ENCODE measurements around the gene TSPAN10.
"Not testable (repeated sequence)": the region's sequence is repeated elsewhere in the genome, so short reads cannot be mapped to it uniquely, and the experiment has no call there.

Gene TSPAN10

GRCh38 chr17:81608082-81608481, 28.9 kb upstream of the TSPAN10 start:
- 97 to 100% methylated on average over 3 to 4 of the region's 4 CpGs for WGBS, 2 experiments (ENCODE audit: insufficient coverage in 2 of 2)
- no peak overlapping the region for H3K27ac ChIP-seq (ENCODE audit: low read depth, low read length, severe bottlenecking)
- H3K4me1 ChIP-seq (ENCODE audit: control insufficient read depth, insufficient read depth, low read length, poor library complexity, severe bottlenecking), result no peaks in the 10 kb centered on the region
- peaks cover 89% of the 10 kb centered on the region for H3K36me3 ChIP-seq (ENCODE audit: control insufficient read depth, insufficient read depth, low read length)
- H3K9me3 ChIP-seq (ENCODE audit: control insufficient read depth, low read length), result no peaks in the 10 kb centered on the region
- H3K4me3 ChIP-seq (ENCODE audit: extremely low read depth, insufficient read depth, low read length, poor library complexity, severe bottlenecking), result no peak overlapping the region

- H3K27ac ChIP-seq (ENCODE audit: low read depth, low read length, severe bottlenecking), result no peak overlapping the region
- no peaks in the 10 kb centered on the region for H3K4me1 ChIP-seq (ENCODE audit: control insufficient read depth, insufficient read depth, low read length, poor library complexity, severe bottlenecking)
- no peaks in the 10 kb centered on the region for H3K9me3 ChIP-seq (ENCODE audit: control insufficient read depth, low read length)
- 96% methylated on average over 13 of the region's 13 CpGs for WGBS, 2 experiments (ENCODE audit: insufficient coverage in 2 of 2)
- no peak overlapping the region for H3K4me3 ChIP-seq (ENCODE audit: extremely low read depth, insufficient read depth, low read length, poor library complexity, severe bottlenecking)
- peaks cover 91% of the 10 kb centered on the region for H3K36me3 ChIP-seq (ENCODE audit: control insufficient read depth, insufficient read depth, low read length)
These were observed 28.4 kb upstream of the TSPAN10 start for GRCh38 chr17:81608605-81609004.

- WGBS, 2 experiments (ENCODE audit: insufficient coverage in 2 of 2), result 95 to 99% methylated on average over 14 to 19 of the region's 19 CpGs
- Histone ChIP-seq H3K9me3 (ENCODE audit: control insufficient read depth, low read length) (no peaks in the 10 kb centered on the region), H3K4me3 (ENCODE audit: extremely low read depth, insufficient read depth, low read length, poor library complexity, severe bottlenecking) (no peak overlapping the region), H3K4me1 (ENCODE audit: control insufficient read depth, insufficient read depth, low read length, poor library complexity, severe bottlenecking) (no peaks in the 10 kb centered on the region), H3K36me3 (ENCODE audit: control insufficient read depth, insufficient read depth, low read length) (peaks cover 91% of the 10 kb centered on the region), H3K27ac (ENCODE audit: low read depth, low read length, severe bottlenecking) (no peak overlapping the region)
These were observed 27.3 kb upstream of the TSPAN10 start for GRCh38 chr17:81609541-81610311.

GRCh38 chr17:81612172-81612970, 24.6 kb upstream of the TSPAN10 start:
- H3K36me3 ChIP-seq (ENCODE audit: control insufficient read depth, insufficient read depth, low read length), result peaks cover 91% of the 10 kb centered on the region
- H3K27ac ChIP-seq (ENCODE audit: low read depth, low read length, severe bottlenecking), result no peak overlapping the region
- H3K4me3 ChIP-seq (ENCODE audit: extremely low read depth, insufficient read depth, low read length, poor library complexity, severe bottlenecking), result no peak overlapping the region
- H3K9me3 ChIP-seq (ENCODE audit: control insufficient read depth, low read length), result no peaks in the 10 kb centered on the region
- H3K4me1 ChIP-seq (ENCODE audit: control insufficient read depth, insufficient read depth, low read length, poor library complexity, severe bottlenecking), result no peaks in the 10 kb centered on the region
- 97 to 98% methylated on average over 12 to 13 of the region's 16 CpGs for WGBS, 2 experiments (ENCODE audit: insufficient coverage in 2 of 2)

- no peak overlapping the region for H3K4me3 ChIP-seq (ENCODE audit: extremely low read depth, insufficient read depth, low read length, poor library complexity, severe bottlenecking)
- no peaks in the 10 kb centered on the region for H3K9me3 ChIP-seq (ENCODE audit: control insufficient read depth, low read length)
- H3K36me3 ChIP-seq (ENCODE audit: control insufficient read depth, insufficient read depth, low read length), result peaks cover 77% of the 10 kb centered on the region
- no peaks in the 10 kb centered on the region for H3K4me1 ChIP-seq (ENCODE audit: control insufficient read depth, insufficient read depth, low read length, poor library complexity, severe bottlenecking)
- WGBS, 2 experiments (ENCODE audit: insufficient coverage in 2 of 2), result 90 to 91% methylated on average over 3 to 4 of the region's 4 CpGs
- no peak overlapping the region for H3K27ac ChIP-seq (ENCODE audit: low read depth, low read length, severe bottlenecking)
These were observed 21.5 kb upstream of the TSPAN10 start for GRCh38 chr17:81615401-81615930.

GRCh38 chr17:81616877-81617276, 20.1 kb upstream of the TSPAN10 start:
- H3K36me3 ChIP-seq (ENCODE audit: control insufficient read depth, insufficient read depth, low read length), result peaks cover 81% of the 10 kb centered on the region

GRCh38 chr17:81618307-81618706, 18.7 kb upstream of the TSPAN10 start:
- H3K36me3 ChIP-seq (ENCODE audit: control insufficient read depth, insufficient read depth, low read length), result peaks cover 80% of the 10 kb centered on the region
- H3K27ac ChIP-seq (ENCODE audit: low read depth, low read length, severe bottlenecking); H3K4me3 ChIP-seq (ENCODE audit: extremely low read depth, insufficient read depth, low read length, poor library complexity, severe bottlenecking); H3K9me3 ChIP-seq (ENCODE audit: control insufficient read depth, low read length); H3K4me1 ChIP-seq (ENCODE audit: control insufficient read depth, insufficient read depth, low read length, poor library complexity, severe bottlenecking): not testable (repeated sequence)
- no CpG with 5 or more reads among the region's 36 CpGs for WGBS, 2 experiments (ENCODE audit: insufficient coverage in 2 of 2)

More at GRCh38 chr17:81616877-81617276, 20.1 kb upstream of the TSPAN10 start:
- H3K27ac ChIP-seq (ENCODE audit: low read depth, low read length, severe bottlenecking), result no peak overlapping the region
- no peaks in the 10 kb centered on the region for H3K9me3 ChIP-seq (ENCODE audit: control insufficient read depth, low read length)
- 57 to 58% methylated on average over 5 of the region's 7 CpGs for WGBS, 2 experiments (ENCODE audit: insufficient coverage in 2 of 2)
- H3K4me3 ChIP-seq (ENCODE audit: extremely low read depth, insufficient read depth, low read length, poor library complexity, severe bottlenecking), result no peak overlapping the region
- H3K4me1 ChIP-seq (ENCODE audit: control insufficient read depth, insufficient read depth, low read length, poor library complexity, severe bottlenecking), result no peaks in the 10 kb centered on the region

GRCh38 chr17:81621494-81622130, 15.4 kb upstream of the TSPAN10 start:
- H3K27ac ChIP-seq (ENCODE audit: low read depth, low read length, severe bottlenecking), result no peak overlapping the region
- no peak overlapping the region for H3K4me3 ChIP-seq (ENCODE audit: extremely low read depth, insufficient read depth, low read length, poor library complexity, severe bottlenecking)
- no peaks in the 10 kb centered on the region for H3K9me3 ChIP-seq (ENCODE audit: control insufficient read depth, low read length)
- peaks cover 82% of the 10 kb centered on the region for H3K36me3 ChIP-seq (ENCODE audit: control insufficient read depth, insufficient read depth, low read length)
- WGBS, 2 experiments (ENCODE audit: insufficient coverage in 2 of 2), result 97% methylated on average over 9 of the region's 11 CpGs
- H3K4me1 ChIP-seq (ENCODE audit: control insufficient read depth, insufficient read depth, low read length, poor library complexity, severe bottlenecking), result no peaks in the 10 kb centered on the region

- H3K9me3 ChIP-seq (ENCODE audit: control insufficient read depth, low read length), result no peaks in the 10 kb centered on the region
- H3K36me3 ChIP-seq (ENCODE audit: control insufficient read depth, insufficient read depth, low read length), result peaks cover 84% of the 10 kb centered on the region
- H3K27ac ChIP-seq (ENCODE audit: low read depth, low read length, severe bottlenecking), result no peak overlapping the region
- H3K4me3 ChIP-seq (ENCODE audit: extremely low read depth, insufficient read depth, low read length, poor library complexity, severe bottlenecking), result no peak overlapping the region
- H3K4me1 ChIP-seq (ENCODE audit: control insufficient read depth, insufficient read depth, low read length, poor library complexity, severe bottlenecking), result peaks cover 3% of the 10 kb centered on the region
- WGBS, 2 experiments (ENCODE audit: insufficient coverage in 2 of 2), result 91 to 95% methylated on average over 5 to 8 of the region's 8 CpGs
These were observed 6.7 kb upstream of the TSPAN10 start for GRCh38 chr17:81630274-81630673.

GRCh38 chr17:81631482-81631881, 5.5 kb upstream of the TSPAN10 start:
- Histone ChIP-seq H3K4me3 (ENCODE audit: extremely low read depth, insufficient read depth, low read length, poor library complexity, severe bottlenecking) (no peak overlapping the region), H3K9me3 (ENCODE audit: control insufficient read depth, low read length) (no peaks in the 10 kb centered on the region), H3K36me3 (ENCODE audit: control insufficient read depth, insufficient read depth, low read length) (peaks cover 75% of the 10 kb centered on the region), H3K27ac (ENCODE audit: low read depth, low read length, severe bottlenecking) (no peak overlapping the region), H3K4me1 (ENCODE audit: control insufficient read depth, insufficient read depth, low read length, poor library complexity, severe bottlenecking) (peaks cover 7% of the 10 kb centered on the region)
- WGBS, 2 experiments (ENCODE audit: insufficient coverage in 2 of 2), result 92 to 99% methylated on average over 6 of the region's 7 CpGs
